Measurements from ENCODE around the gene CCDC201.

Gene CCDC201

GRCh38 chr7:45917064-45917463 is 44.2 kb upstream of the CCDC201 start:
- Histone ChIP-seq H3K9me3 (ENCODE audit: low read depth, low read length) (no peaks in the 10 kb centered on the region), H3K9ac (ENCODE audit: insufficient read length) (no peak overlapping the region), H3K4me3 (no peak overlapping the region), H3K36me3 (ENCODE audit: insufficient read depth, low read length) (no peaks in the 10 kb centered on the region), H3K27ac (no peak overlapping the region)
- DNase-seq (ENCODE audit: low read depth, low spot score): no peak
- TF ChIP-seq POLR2AphosphoS5 (IDR thresholded peaks at IDR 0.05; ENCODE audit: borderline replicate concordance, low read depth, low read length) (no peak), FOXP2 (optimal IDR thresholded peaks at IDR 0.05; ENCODE audit: control extremely low read depth, extremely low read length, insufficient read depth) (no peak), EZH2 (IDR thresholded peaks at IDR 0.05) (no peak)

- TF ChIP-seq EZH2 (IDR thresholded peaks at IDR 0.05) (no peak), POLR2AphosphoS5 (IDR thresholded peaks at IDR 0.05; ENCODE audit: borderline replicate concordance, low read depth, low read length) (no peak), FOXP2 (optimal IDR thresholded peaks at IDR 0.05; ENCODE audit: control extremely low read depth, extremely low read length, insufficient read depth) (no peak)
- no peaks in the 10 kb centered on the region for H3K36me3 ChIP-seq (ENCODE audit: insufficient read depth, low read length)
- no peak for DNase-seq (ENCODE audit: low read depth, low spot score)
- no peak overlapping the region for H3K27ac ChIP-seq
- H3K4me3 ChIP-seq: no peak overlapping the region
- no peak overlapping the region for H3K9ac ChIP-seq (ENCODE audit: insufficient read length)
- no peaks in the 10 kb centered on the region for H3K9me3 ChIP-seq (ENCODE audit: low read depth, low read length)
These were observed 42.7 kb upstream of the CCDC201 start for GRCh38 chr7:45915606-45916005.

- no peaks in the 10 kb centered on the region for H3K9me3 ChIP-seq (ENCODE audit: low read depth, low read length)
- no peak overlapping the region for H3K9ac ChIP-seq (ENCODE audit: insufficient read length)
- H3K4me3 ChIP-seq: no peak overlapping the region
- H3K36me3 ChIP-seq (ENCODE audit: insufficient read depth, low read length): no peaks in the 10 kb centered on the region
- H3K27ac ChIP-seq: no peak overlapping the region
- TF ChIP-seq EZH2 (IDR thresholded peaks at IDR 0.05) (no peak), POLR2AphosphoS5 (IDR thresholded peaks at IDR 0.05; ENCODE audit: borderline replicate concordance, low read depth, low read length) (no peak), FOXP2 (optimal IDR thresholded peaks at IDR 0.05; ENCODE audit: control extremely low read depth, extremely low read length, insufficient read depth) (no peak)
- no peak for DNase-seq (ENCODE audit: low read depth, low spot score)
These were observed 42.0 kb upstream of the CCDC201 start for GRCh38 chr7:45914911-45915310.

GRCh38 chr7:45912972-45913371 is 40.1 kb upstream of the CCDC201 start:
- DNase-seq (ENCODE audit: low read depth, low spot score): no peak
- Histone ChIP-seq H3K9ac (ENCODE audit: insufficient read length) (no peak overlapping the region), H3K4me3 (no peak overlapping the region), H3K36me3 (ENCODE audit: insufficient read depth, low read length) (no peaks in the 10 kb centered on the region), H3K9me3 (ENCODE audit: low read depth, low read length) (no peaks in the 10 kb centered on the region), H3K27ac (no peak overlapping the region)
- TF ChIP-seq POLR2AphosphoS5 (IDR thresholded peaks at IDR 0.05; ENCODE audit: borderline replicate concordance, low read depth, low read length) (no peak), FOXP2 (optimal IDR thresholded peaks at IDR 0.05; ENCODE audit: control extremely low read depth, extremely low read length, insufficient read depth) (no peak), EZH2 (IDR thresholded peaks at IDR 0.05) (no peak)

- no peak for DNase-seq (ENCODE audit: low read depth, low spot score)
- Histone ChIP-seq H3K9me3 (ENCODE audit: low read depth, low read length) (no peaks in the 10 kb centered on the region), H3K27ac (no peak overlapping the region), H3K36me3 (ENCODE audit: insufficient read depth, low read length) (no peaks in the 10 kb centered on the region), H3K4me3 (no peak overlapping the region), H3K9ac (ENCODE audit: insufficient read length) (no peak overlapping the region)
- no peak for TF ChIP-seq EZH2 (IDR thresholded peaks at IDR 0.05)
- no peak for TF ChIP-seq POLR2AphosphoS5 (IDR thresholded peaks at IDR 0.05; ENCODE audit: borderline replicate concordance, low read depth, low read length)
- no peak for TF ChIP-seq FOXP2 (optimal IDR thresholded peaks at IDR 0.05; ENCODE audit: control extremely low read depth, extremely low read length, insufficient read depth)
These were observed 38.4 kb upstream of the CCDC201 start for GRCh38 chr7:45911311-45911710.

GRCh38 chr7:45910855-45911254 is 38.0 kb upstream of the CCDC201 start:
- DNase-seq (ENCODE audit: low read depth, low spot score): no peak
- TF ChIP-seq EZH2 (IDR thresholded peaks at IDR 0.05) (no peak), FOXP2 (optimal IDR thresholded peaks at IDR 0.05; ENCODE audit: control extremely low read depth, extremely low read length, insufficient read depth) (no peak), POLR2AphosphoS5 (IDR thresholded peaks at IDR 0.05; ENCODE audit: borderline replicate concordance, low read depth, low read length) (no peak)
- no peaks in the 10 kb centered on the region for H3K36me3 ChIP-seq (ENCODE audit: insufficient read depth, low read length)
- no peak overlapping the region for H3K9ac ChIP-seq (ENCODE audit: insufficient read length)
- H3K4me3 ChIP-seq: no peak overlapping the region
- H3K9me3 ChIP-seq (ENCODE audit: low read depth, low read length): no peaks in the 10 kb centered on the region
- H3K27ac ChIP-seq: no peak overlapping the region

- no peak for TF ChIP-seq FOXP2 (optimal IDR thresholded peaks at IDR 0.05; ENCODE audit: control extremely low read depth, extremely low read length, insufficient read depth)
- H3K9me3 ChIP-seq (ENCODE audit: low read depth, low read length): no peaks in the 10 kb centered on the region
- DNase-seq (ENCODE audit: low read depth, low spot score): no peak
- H3K4me3 ChIP-seq: no peak overlapping the region
- no peaks in the 10 kb centered on the region for H3K36me3 ChIP-seq (ENCODE audit: insufficient read depth, low read length)
- H3K27ac ChIP-seq: no peak overlapping the region
- H3K9ac ChIP-seq (ENCODE audit: insufficient read length): no peak overlapping the region
These were observed 36.7 kb upstream of the CCDC201 start for GRCh38 chr7:45909561-45909960.

- H3K9ac ChIP-seq (ENCODE audit: insufficient read length): no peak overlapping the region
- no peak for TF ChIP-seq FOXP2 (optimal IDR thresholded peaks at IDR 0.05; ENCODE audit: control extremely low read depth, extremely low read length, insufficient read depth)
- H3K9me3 ChIP-seq (ENCODE audit: low read depth, low read length): no peaks in the 10 kb centered on the region
- no peak overlapping the region for H3K4me3 ChIP-seq
- H3K27ac ChIP-seq: no peak overlapping the region
- H3K36me3 ChIP-seq (ENCODE audit: insufficient read depth, low read length): no peaks in the 10 kb centered on the region
- no peak for DNase-seq (ENCODE audit: low read depth, low spot score)
These were observed 29.9 kb upstream of the CCDC201 start for GRCh38 chr7:45902820-45903219.

GRCh38 chr7:45901566-45901965 is 28.7 kb upstream of the CCDC201 start:
- Histone ChIP-seq H3K9ac (ENCODE audit: insufficient read length) (no peak overlapping the region), H3K9me3 (ENCODE audit: low read depth, low read length) (no peaks in the 10 kb centered on the region), H3K27ac (no peak overlapping the region), H3K4me3 (no peak overlapping the region), H3K36me3 (ENCODE audit: insufficient read depth, low read length) (no peaks in the 10 kb centered on the region)
- no peak for DNase-seq (ENCODE audit: low read depth, low spot score)
- no peak for TF ChIP-seq FOXP2 (optimal IDR thresholded peaks at IDR 0.05; ENCODE audit: control extremely low read depth, extremely low read length, insufficient read depth)
- no peak for TF ChIP-seq EZH2 (IDR thresholded peaks at IDR 0.05)
- no peak for TF ChIP-seq POLR2AphosphoS5 (IDR thresholded peaks at IDR 0.05; ENCODE audit: borderline replicate concordance, low read depth, low read length)
